ENCODE measurements around the gene ANO8. TPM values are rescaled to one million over a fixed set of nuclear protein-coding genes. Genes with fewer than 3 reads are reported as not detected.
"Not testable (repeated sequence)": the region's sequence is repeated elsewhere in the genome, so short reads cannot be mapped to it uniquely, and the experiment has no call there.

Gene ANO8
- total and polyA plus RNA-seq, 2 experiments from 2014 or later = 4.5 to 24.9 TPM

- Histone ChIP-seq H3K27ac (ENCODE audit: low read depth) (no peak overlapping the region), H3F3A (replicated peaks; ENCODE audit: low read depth) (no peaks in the 10 kb centered on the region), H3K79me2 (replicated peaks; ENCODE audit: insufficient read depth) (no peaks in the 10 kb centered on the region), H2AFZ (no peak overlapping the region), H3K27me3 (ENCODE audit: insufficient read depth) (no peaks in the 10 kb centered on the region), H3K4me2 (no peak overlapping the region), H4K20me1 (replicated peaks; ENCODE audit: insufficient read depth) (no peaks in the 10 kb centered on the region), H3K36me3 (ENCODE audit: insufficient read depth) (no peaks in the 10 kb centered on the region), H3K9me2 (ENCODE audit: insufficient read depth) (no peaks in the 10 kb centered on the region), H3K4me3 (no peak overlapping the region), H3K4me1 (ENCODE audit: insufficient read depth) (no peaks in the 10 kb centered on the region; the same call in 1 of the 2 replicates)
- TF ChIP-seq POLR2AphosphoS5 (IDR thresholded peaks at IDR 0.05; ENCODE audit: low read depth) (no peak), STAT1 (IDR thresholded peaks at IDR 0.05; ENCODE audit: unreplicated experiment) (no peak), EZH2phosphoT487 (IDR thresholded peaks at IDR 0.05; ENCODE audit: unreplicated experiment) (no peak), NANOG (IDR thresholded peaks at IDR 0.05; ENCODE audit: borderline replicate concordance) (no peak), CREB1 (CRISPR knock-in tag; IDR thresholded peaks at IDR 0.05; ENCODE audit: low read depth) (no peak)
- TF ChIP-seq, protein P1, sequence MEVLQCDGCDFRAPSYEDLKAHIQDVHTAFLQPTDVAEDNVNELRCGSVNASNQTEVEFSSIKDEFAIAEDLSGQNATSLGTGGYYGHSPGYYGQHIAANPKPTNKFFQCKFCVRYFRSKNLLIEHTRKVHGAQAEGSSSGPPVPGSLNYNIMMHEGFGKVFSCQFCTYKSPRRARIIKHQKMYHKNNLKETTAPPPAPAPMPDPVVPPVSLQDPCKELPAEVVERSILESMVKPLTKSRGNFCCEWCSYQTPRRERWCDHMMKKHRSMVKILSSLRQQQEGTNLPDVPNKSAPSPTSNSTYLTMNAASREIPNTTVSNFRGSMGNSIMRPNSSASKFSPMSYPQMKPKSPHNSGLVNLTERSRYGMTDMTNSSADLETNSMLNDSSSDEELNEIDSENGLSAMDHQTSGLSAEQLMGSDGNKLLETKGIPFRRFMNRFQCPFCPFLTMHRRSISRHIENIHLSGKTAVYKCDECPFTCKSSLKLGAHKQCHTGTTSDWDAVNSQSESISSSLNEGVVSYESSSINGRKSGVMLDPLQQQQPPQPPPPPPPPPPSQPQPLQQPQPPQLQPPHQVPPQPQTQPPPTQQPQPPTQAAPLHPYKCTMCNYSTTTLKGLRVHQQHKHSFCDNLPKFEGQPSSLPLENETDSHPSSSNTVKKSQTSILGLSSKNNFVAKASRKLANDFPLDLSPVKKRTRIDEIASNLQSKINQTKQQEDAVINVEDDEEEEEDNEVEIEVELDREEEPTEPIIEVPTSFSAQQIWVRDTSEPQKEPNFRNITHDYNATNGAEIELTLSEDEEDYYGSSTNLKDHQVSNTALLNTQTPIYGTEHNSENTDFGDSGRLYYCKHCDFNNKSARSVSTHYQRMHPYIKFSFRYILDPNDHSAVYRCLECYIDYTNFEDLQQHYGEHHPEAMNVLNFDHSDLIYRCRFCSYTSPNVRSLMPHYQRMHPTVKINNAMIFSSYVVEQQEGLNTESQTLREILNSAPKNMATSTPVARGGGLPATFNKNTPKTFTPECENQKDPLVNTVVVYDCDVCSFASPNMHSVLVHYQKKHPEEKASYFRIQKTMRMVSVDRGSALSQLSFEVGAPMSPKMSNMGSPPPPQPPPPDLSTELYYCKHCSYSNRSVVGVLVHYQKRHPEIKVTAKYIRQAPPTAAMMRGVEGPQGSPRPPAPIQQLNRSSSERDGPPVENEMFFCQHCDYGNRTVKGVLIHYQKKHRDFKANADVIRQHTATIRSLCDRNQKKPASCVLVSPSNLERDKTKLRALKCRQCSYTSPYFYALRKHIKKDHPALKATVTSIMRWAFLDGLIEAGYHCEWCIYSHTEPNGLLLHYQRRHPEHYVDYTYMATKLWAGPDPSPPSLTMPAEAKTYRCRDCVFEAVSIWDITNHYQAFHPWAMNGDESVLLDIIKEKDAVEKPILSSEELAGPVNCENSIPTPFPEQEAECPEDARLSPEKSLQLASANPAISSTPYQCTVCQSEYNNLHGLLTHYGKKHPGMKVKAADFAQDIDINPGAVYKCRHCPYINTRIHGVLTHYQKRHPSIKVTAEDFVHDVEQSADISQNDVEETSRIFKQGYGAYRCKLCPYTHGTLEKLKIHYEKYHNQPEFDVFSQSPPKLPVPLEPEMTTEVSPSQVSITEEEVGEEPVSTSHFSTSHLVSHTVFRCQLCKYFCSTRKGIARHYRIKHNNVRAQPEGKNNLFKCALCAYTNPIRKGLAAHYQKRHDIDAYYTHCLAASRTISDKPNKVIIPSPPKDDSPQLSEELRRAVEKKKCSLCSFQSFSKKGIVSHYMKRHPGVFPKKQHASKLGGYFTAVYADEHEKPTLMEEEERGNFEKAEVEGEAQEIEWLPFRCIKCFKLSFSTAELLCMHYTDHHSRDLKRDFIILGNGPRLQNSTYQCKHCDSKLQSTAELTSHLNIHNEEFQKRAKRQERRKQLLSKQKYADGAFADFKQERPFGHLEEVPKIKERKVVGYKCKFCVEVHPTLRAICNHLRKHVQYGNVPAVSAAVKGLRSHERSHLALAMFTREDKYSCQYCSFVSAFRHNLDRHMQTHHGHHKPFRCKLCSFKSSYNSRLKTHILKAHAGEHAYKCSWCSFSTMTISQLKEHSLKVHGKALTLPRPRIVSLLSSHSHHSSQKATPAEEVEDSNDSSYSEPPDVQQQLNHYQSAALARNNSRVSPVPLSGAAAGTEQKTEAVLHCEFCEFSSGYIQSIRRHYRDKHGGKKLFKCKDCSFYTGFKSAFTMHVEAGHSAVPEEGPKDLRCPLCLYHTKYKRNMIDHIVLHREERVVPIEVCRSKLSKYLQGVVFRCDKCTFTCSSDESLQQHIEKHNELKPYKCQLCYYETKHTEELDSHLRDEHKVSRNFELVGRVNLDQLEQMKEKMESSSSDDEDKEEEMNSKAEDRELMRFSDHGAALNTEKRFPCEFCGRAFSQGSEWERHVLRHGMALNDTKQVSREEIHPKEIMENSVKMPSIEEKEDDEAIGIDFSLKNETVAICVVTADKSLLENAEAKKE (CRISPR knock-in tag; IDR thresholded peaks at IDR 0.05) = no peak
- TF ChIP-seq, protein P2, sequence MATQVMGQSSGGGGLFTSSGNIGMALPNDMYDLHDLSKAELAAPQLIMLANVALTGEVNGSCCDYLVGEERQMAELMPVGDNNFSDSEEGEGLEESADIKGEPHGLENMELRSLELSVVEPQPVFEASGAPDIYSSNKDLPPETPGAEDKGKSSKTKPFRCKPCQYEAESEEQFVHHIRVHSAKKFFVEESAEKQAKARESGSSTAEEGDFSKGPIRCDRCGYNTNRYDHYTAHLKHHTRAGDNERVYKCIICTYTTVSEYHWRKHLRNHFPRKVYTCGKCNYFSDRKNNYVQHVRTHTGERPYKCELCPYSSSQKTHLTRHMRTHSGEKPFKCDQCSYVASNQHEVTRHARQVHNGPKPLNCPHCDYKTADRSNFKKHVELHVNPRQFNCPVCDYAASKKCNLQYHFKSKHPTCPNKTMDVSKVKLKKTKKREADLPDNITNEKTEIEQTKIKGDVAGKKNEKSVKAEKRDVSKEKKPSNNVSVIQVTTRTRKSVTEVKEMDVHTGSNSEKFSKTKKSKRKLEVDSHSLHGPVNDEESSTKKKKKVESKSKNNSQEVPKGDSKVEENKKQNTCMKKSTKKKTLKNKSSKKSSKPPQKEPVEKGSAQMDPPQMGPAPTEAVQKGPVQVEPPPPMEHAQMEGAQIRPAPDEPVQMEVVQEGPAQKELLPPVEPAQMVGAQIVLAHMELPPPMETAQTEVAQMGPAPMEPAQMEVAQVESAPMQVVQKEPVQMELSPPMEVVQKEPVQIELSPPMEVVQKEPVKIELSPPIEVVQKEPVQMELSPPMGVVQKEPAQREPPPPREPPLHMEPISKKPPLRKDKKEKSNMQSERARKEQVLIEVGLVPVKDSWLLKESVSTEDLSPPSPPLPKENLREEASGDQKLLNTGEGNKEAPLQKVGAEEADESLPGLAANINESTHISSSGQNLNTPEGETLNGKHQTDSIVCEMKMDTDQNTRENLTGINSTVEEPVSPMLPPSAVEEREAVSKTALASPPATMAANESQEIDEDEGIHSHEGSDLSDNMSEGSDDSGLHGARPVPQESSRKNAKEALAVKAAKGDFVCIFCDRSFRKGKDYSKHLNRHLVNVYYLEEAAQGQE (IDR thresholded peaks at IDR 0.05; ENCODE audit: unreplicated experiment) = no peak
- peaks cover 5% of the 10 kb centered on the region for H3K27me3 Mint-ChIP-seq (ENCODE audit: insufficient read depth, low read depth, poor library complexity)
- no peaks in the 10 kb centered on the region for H3K36me3 Mint-ChIP-seq (ENCODE audit: low read depth)
- ATAC-seq = no peak
- H3K4me1 Mint-ChIP-seq = peaks cover 3% of the 10 kb centered on the region; the same call in 2 of the 3 replicates
- H3K4me3 Mint-ChIP-seq = no peak overlapping the region
- no peak overlapping the region for H3K27ac Mint-ChIP-seq
- H3K9me3 Mint-ChIP-seq = no peaks in the 10 kb centered on the region
- DNase-seq (ENCODE audit: low spot score) = no peak
Measured at GRCh38 chr19:17365361-17365760, 30.7 kb upstream of the ANO8 start.

GRCh38 chr19:17363852-17364605 lies 29.4 kb upstream of the ANO8 start:
- not testable (repeated sequence) for H4K20me1 ChIP-seq (replicated peaks; ENCODE audit: insufficient read depth); H3K4me3 ChIP-seq; H3K4me3 Mint-ChIP-seq; H2AFZ ChIP-seq; H3F3A ChIP-seq (replicated peaks; ENCODE audit: low read depth); H3K27me3 Mint-ChIP-seq (ENCODE audit: insufficient read depth, low read depth, poor library complexity); DNase-seq (ENCODE audit: low spot score); H3K9me2 ChIP-seq (ENCODE audit: insufficient read depth); H3K4me2 ChIP-seq; H3K9me3 Mint-ChIP-seq; H3K79me2 ChIP-seq (replicated peaks; ENCODE audit: insufficient read depth); H3K36me3 Mint-ChIP-seq (ENCODE audit: low read depth); H3K4me1 ChIP-seq (ENCODE audit: insufficient read depth); H3K36me3 ChIP-seq (ENCODE audit: insufficient read depth); H3K27ac ChIP-seq (ENCODE audit: low read depth); H3K27me3 ChIP-seq (ENCODE audit: insufficient read depth); ATAC-seq; H3K27ac Mint-ChIP-seq; H3K4me1 Mint-ChIP-seq
